Stimulated activated effector memory CD8-positive, alpha-beta T cell treated with anti-CD3 and anti-CD28 coated beads, Interleukin-12 subunit alpha, Interleukin-12 subunit beta, amount 100 ng/mL, for 72 hours (primary cell): Measurements from ENCODE around the gene KYNU.
"Not testable (repeated sequence)": the region's sequence is repeated elsewhere in the genome, so short reads cannot be mapped to it uniquely, and the experiment has no call there.

Source experiments
- ATAC-seq: fragments of 150-1000 bp; cut with Tn5 transposase; 2 replicates; pipeline ENCODE4 v1.10.0; 2021
- DNase-seq, 2 donors: peaks; one replicate each; pipeline ENCODE4 v3.0.0; 2021 to 2022; ENCODE audit warnings: low spot score in 2 of 2
- H3K27ac Mint-ChIP-seq: one replicate; pipeline ENCODE4 v1.8.0; 2022; ENCODE audit warnings: mild to moderate bottlenecking, mixed read lengths
- H3K36me3 Mint-ChIP-seq: one replicate; pipeline ENCODE4 v1.8.0; 2022; ENCODE audit warnings: mild to moderate bottlenecking, mixed read lengths
- H3K4me1 Mint-ChIP-seq: one replicate; pipeline ENCODE4 v1.8.0; 2022; ENCODE audit warnings: mixed read lengths
- H3K4me3 Mint-ChIP-seq: one replicate; pipeline ENCODE4 v1.8.0; 2022; ENCODE audit warnings: mild to moderate bottlenecking, mixed read lengths
- H3K9me3 Mint-ChIP-seq: one replicate; pipeline ENCODE4 v1.8.0; 2022; ENCODE audit warnings: mixed read lengths

KYNU gene

GRCh38 chr2:142877216-142877838 is at the start of gene KYNU:
TSS of gene KYNU (plus strand) at chr2:142877664. CDS start at chr2:142885368, 7,704 bp downstream.
- H3K4me3 Mint-ChIP-seq = no peak within 1 kb of the TSS
- H3K9me3 Mint-ChIP-seq = no peaks in the 10 kb centered on the region
- DNase-seq (no peak), ATAC-seq (no peak)
- peaks cover 5% of the 10 kb centered on the region for H3K36me3 Mint-ChIP-seq
- no peak within 1 kb of the TSS for H3K27ac Mint-ChIP-seq
- H3K4me1 Mint-ChIP-seq = no peaks in the 10 kb centered on the region

GRCh38 chr2:142834021-142834420 is 43.4 kb upstream of the KYNU start:
- no peaks in the 10 kb centered on the region for H3K36me3 Mint-ChIP-seq
- ATAC-seq (no peak), DNase-seq (no peak)
- H3K4me3 Mint-ChIP-seq = no peak overlapping the region
- H3K27ac Mint-ChIP-seq = no peak overlapping the region
- no peaks in the 10 kb centered on the region for H3K9me3 Mint-ChIP-seq
- H3K4me1 Mint-ChIP-seq = no peaks in the 10 kb centered on the region

GRCh38 chr2:142840436-142840835 is 37.0 kb upstream of the KYNU start:
- Mint-ChIP-seq H3K27ac (no peak overlapping the region), H3K9me3 (no peaks in the 10 kb centered on the region), H3K36me3 (no peaks in the 10 kb centered on the region), H3K4me1 (no peaks in the 10 kb centered on the region), H3K4me3 (no peak overlapping the region)
- DNase-seq (no peak), ATAC-seq (no peak)

GRCh38 chr2:142841788-142842187 is 35.7 kb upstream of the KYNU start:
- Mint-ChIP-seq H3K36me3 (no peaks in the 10 kb centered on the region), H3K27ac (no peak overlapping the region), H3K4me3 (no peak overlapping the region), H3K4me1 (no peaks in the 10 kb centered on the region), H3K9me3 (no peaks in the 10 kb centered on the region)
- ATAC-seq (no peak), DNase-seq (no peak)

GRCh38 chr2:142842369-142842768 is 35.1 kb upstream of the KYNU start:
- H3K27ac Mint-ChIP-seq = no peak overlapping the region
- ATAC-seq (no peak), DNase-seq (no peak)
- H3K4me3 Mint-ChIP-seq = no peak overlapping the region
- H3K9me3 Mint-ChIP-seq = peaks cover 3% of the 10 kb centered on the region
- no peaks in the 10 kb centered on the region for H3K36me3 Mint-ChIP-seq
- no peaks in the 10 kb centered on the region for H3K4me1 Mint-ChIP-seq

- Mint-ChIP-seq H3K4me1 (no peaks in the 10 kb centered on the region), H3K4me3 (no peak overlapping the region), H3K9me3 (peaks cover 4% of the 10 kb centered on the region), H3K27ac (no peak overlapping the region), H3K36me3 (no peaks in the 10 kb centered on the region)
- ATAC-seq (no peak), DNase-seq (no peak)
These were observed 33.7 kb upstream of the KYNU start for GRCh38 chr2:142843731-142844130.

GRCh38 chr2:142848023-142848606 is 29.3 kb upstream of the KYNU start:
- Mint-ChIP-seq H3K27ac (no peak overlapping the region), H3K4me3 (no peak overlapping the region), H3K4me1 (no peaks in the 10 kb centered on the region), H3K9me3 (peaks cover 4% of the 10 kb centered on the region), H3K36me3 (no peaks in the 10 kb centered on the region)
- DNase-seq = no peak
- no peak for ATAC-seq

GRCh38 chr2:142849820-142850219 is 27.6 kb upstream of the KYNU start:
- H3K27ac Mint-ChIP-seq = no peak overlapping the region
- no peaks in the 10 kb centered on the region for H3K36me3 Mint-ChIP-seq
- H3K4me3 Mint-ChIP-seq = no peak overlapping the region
- no peaks in the 10 kb centered on the region for H3K4me1 Mint-ChIP-seq
- ATAC-seq (no peak), DNase-seq (no peak)
- H3K9me3 Mint-ChIP-seq = peaks cover 4% of the 10 kb centered on the region

GRCh38 chr2:142853912-142854311 is 23.6 kb upstream of the KYNU start:
- no peak for ATAC-seq
- Mint-ChIP-seq H3K27ac (no peak overlapping the region), H3K9me3 (no peaks in the 10 kb centered on the region), H3K36me3 (no peaks in the 10 kb centered on the region), H3K4me1 (no peaks in the 10 kb centered on the region), H3K4me3 (no peak overlapping the region)
- DNase-seq = no peak

- H3K9me3 Mint-ChIP-seq = peaks cover 2% of the 10 kb centered on the region
- no peaks in the 10 kb centered on the region for H3K4me1 Mint-ChIP-seq
- DNase-seq = no peak
- H3K4me3 Mint-ChIP-seq = no peak overlapping the region
- H3K36me3 Mint-ChIP-seq = no peaks in the 10 kb centered on the region
- ATAC-seq = no peak
- no peak overlapping the region for H3K27ac Mint-ChIP-seq
These were observed 20.0 kb upstream of the KYNU start for GRCh38 chr2:142857256-142858164.

- Mint-ChIP-seq H3K4me1 (no peaks in the 10 kb centered on the region), H3K36me3 (no peaks in the 10 kb centered on the region), H3K9me3 (peaks cover 2% of the 10 kb centered on the region), H3K27ac (no peak overlapping the region), H3K4me3 (no peak overlapping the region)
- DNase-seq (no peak), ATAC-seq (no peak)
These were observed 18.5 kb upstream of the KYNU start for GRCh38 chr2:142858961-142859360.

- Mint-ChIP-seq H3K4me3 (no peak overlapping the region), H3K27ac (no peak overlapping the region)
These were observed 15.2 kb upstream of the KYNU start for GRCh38 chr2:142862299-142862698.

GRCh38 chr2:142862847-142863246 is 14.6 kb upstream of the KYNU start:
- ATAC-seq (no peak), DNase-seq (no peak)
- no peak overlapping the region for H3K27ac Mint-ChIP-seq
- H3K4me3 Mint-ChIP-seq = no peak overlapping the region
- H3K4me1 Mint-ChIP-seq = no peaks in the 10 kb centered on the region
- H3K9me3 Mint-ChIP-seq = peaks cover 2% of the 10 kb centered on the region
- no peaks in the 10 kb centered on the region for H3K36me3 Mint-ChIP-seq

More at GRCh38 chr2:142862299-142862698, 15.2 kb upstream of the KYNU start:
- DNase-seq (no peak), ATAC-seq (no peak)
- no peaks in the 10 kb centered on the region for H3K4me1 Mint-ChIP-seq
- H3K36me3 Mint-ChIP-seq = no peaks in the 10 kb centered on the region
- H3K9me3 Mint-ChIP-seq = peaks cover 2% of the 10 kb centered on the region

- no peak overlapping the region for H3K27ac Mint-ChIP-seq
- H3K4me3 Mint-ChIP-seq = no peak overlapping the region
- no peaks in the 10 kb centered on the region for H3K36me3 Mint-ChIP-seq
- H3K9me3 Mint-ChIP-seq = peaks cover 2% of the 10 kb centered on the region
- no peaks in the 10 kb centered on the region for H3K4me1 Mint-ChIP-seq
- ATAC-seq (no peak), DNase-seq (no peak)
These were observed 13.9 kb upstream of the KYNU start for GRCh38 chr2:142863485-142863961.

- not testable (repeated sequence) for H3K27ac Mint-ChIP-seq, H3K9me3 Mint-ChIP-seq, H3K4me1 Mint-ChIP-seq, H3K36me3 Mint-ChIP-seq, ATAC-seq, H3K4me3 Mint-ChIP-seq, DNase-seq
These were observed 12.9 kb upstream of the KYNU start for GRCh38 chr2:142864605-142865004.

- DNase-seq (no peak), ATAC-seq (no peak)
- no peak overlapping the region for H3K27ac Mint-ChIP-seq
- H3K9me3 Mint-ChIP-seq = peaks cover 2% of the 10 kb centered on the region
- no peaks in the 10 kb centered on the region for H3K4me1 Mint-ChIP-seq
- no peak overlapping the region for H3K4me3 Mint-ChIP-seq
- H3K36me3 Mint-ChIP-seq = no peaks in the 10 kb centered on the region
These were observed 11.5 kb upstream of the KYNU start for GRCh38 chr2:142865924-142866323.
